ENCODE results near the gene ZNF638. TPM values are rescaled to one million over a fixed set of nuclear protein-coding genes. Genes with fewer than 3 reads are reported as not detected.

The ZNF638 gene
- total and polyA plus RNA-seq, 8 donors = 92.1 to 280 (median 221) TPM

DNA sequence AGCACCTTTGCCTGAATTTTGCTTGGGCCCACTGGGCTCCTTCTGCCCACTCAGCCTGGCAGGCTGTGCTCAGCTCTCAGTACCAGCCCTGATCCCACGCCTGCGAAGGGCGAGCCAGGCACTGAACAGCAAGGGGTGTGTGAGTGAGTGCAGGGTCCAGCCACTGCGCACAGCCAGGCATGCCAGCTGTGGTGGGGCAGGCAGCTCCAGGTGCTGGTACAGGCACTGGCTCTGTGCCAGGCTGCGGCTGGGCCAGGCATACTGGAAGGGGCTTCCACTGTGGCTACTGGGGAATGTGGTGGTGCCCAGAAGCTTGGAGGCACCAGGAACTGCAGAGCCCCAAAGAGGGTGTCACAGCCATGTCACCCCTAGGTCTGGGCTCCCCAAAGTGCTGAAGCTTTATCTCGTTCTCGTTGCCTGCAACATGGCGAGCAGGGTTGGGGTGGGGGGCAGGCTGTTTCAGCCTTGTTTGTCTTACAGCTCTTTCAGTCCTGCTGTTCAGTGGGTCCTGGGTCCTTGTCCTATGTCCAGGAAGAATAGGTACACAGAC, 130.5 kb downstream of the ZNF638 start:
- Histone ChIP-seq H3K9me3 (no peaks in the 10 kb centered on the region), H3K27me3 (peaks cover 14 to 44% of the 10 kb centered on the region in 2 donors), H3K4me3 (no peak overlapping the region), H3K4me1 (peaks cover 10 to 57% of the 10 kb centered on the region in 2 donors), H3K36me3 (no peaks in the 10 kb centered on the region), H3K27ac (no peak overlapping the region)
- DNase-seq (no peak), ATAC-seq (no peak)
- TF ChIP-seq, protein P1, sequence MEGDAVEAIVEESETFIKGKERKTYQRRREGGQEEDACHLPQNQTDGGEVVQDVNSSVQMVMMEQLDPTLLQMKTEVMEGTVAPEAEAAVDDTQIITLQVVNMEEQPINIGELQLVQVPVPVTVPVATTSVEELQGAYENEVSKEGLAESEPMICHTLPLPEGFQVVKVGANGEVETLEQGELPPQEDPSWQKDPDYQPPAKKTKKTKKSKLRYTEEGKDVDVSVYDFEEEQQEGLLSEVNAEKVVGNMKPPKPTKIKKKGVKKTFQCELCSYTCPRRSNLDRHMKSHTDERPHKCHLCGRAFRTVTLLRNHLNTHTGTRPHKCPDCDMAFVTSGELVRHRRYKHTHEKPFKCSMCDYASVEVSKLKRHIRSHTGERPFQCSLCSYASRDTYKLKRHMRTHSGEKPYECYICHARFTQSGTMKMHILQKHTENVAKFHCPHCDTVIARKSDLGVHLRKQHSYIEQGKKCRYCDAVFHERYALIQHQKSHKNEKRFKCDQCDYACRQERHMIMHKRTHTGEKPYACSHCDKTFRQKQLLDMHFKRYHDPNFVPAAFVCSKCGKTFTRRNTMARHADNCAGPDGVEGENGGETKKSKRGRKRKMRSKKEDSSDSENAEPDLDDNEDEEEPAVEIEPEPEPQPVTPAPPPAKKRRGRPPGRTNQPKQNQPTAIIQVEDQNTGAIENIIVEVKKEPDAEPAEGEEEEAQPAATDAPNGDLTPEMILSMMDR (IDR thresholded peaks at IDR 0.05) = no peak
- intact Hi-C loops (cut with DNase I) = no loop called here

DNA sequence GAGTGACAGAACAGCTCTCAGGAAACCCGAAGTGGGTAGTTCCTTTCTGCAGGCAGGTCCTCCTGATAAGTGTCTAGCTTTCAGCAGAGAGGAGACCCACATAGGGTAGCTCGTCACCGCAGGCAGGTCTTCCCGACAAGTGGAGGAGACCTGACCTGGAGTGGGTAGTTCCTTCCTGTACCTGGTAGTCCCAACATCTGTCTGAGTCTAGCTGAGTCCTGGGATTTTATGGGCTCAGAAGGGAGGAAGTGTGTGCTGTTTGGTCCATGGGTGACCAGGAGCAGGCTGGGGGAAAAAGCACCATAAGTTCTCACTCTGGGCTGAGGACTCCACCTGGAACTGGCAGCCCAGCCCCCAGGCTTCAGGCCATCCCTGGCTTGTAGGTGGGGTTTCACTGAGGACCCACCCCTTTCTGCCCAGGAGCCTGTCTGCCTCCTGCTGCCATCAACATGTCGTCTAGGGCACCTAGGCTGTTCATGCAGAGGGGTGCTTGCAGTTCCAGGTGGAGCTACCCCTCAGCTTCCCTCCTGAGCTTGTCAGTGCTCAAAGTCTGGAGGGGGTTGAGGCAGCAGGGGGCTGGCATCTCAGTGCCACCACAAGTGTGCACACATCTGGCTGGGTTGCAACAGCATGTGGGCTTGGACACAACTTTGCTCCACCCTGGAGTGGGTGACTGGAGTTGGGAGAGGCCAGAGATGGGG, 131.2 kb downstream of the ZNF638 start:
- peaks cover 10 to 57% of the 10 kb centered on the region in 2 donors for H3K4me1 ChIP-seq

DNA sequence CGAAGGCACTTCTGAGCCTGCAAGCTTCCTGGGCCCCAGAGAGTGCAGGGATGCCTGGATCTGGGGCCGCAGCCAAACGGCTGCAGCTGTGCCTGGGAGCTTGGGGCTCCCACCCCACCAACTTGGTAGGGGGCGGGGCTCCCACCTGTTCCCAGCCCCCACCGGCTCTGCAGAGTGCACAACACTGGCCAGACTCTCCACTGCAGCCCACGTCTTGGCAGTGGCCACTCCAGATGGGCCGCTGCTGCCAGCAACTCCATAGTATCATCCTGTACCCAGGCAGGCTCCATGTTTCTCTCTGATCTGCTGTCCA, 131.7 kb downstream of the ZNF638 start:
- intact Hi-C loops (cut with DNase I) = no loop called here

More for the DNA sequence above, 131.2 kb downstream of the ZNF638 start:
- Histone ChIP-seq H3K27ac (no peak overlapping the region), H3K27me3 (peaks cover 14 to 48% of the 10 kb centered on the region in 2 donors), H3K9me3 (no peaks in the 10 kb centered on the region), H3K4me3 (no peak overlapping the region), H3K36me3 (no peaks in the 10 kb centered on the region)
- no peak for ATAC-seq
- TF ChIP-seq, protein P1 (IDR thresholded peaks at IDR 0.05) = no peak
- intact Hi-C loops (cut with DNase I) = no loop called here
- DNase-seq = no peak

GRCh38 chr2:71464389-71464788, 132.8 kb downstream of the ZNF638 start:
- peaks cover 10 to 64% of the 10 kb centered on the region in 2 donors for H3K4me1 ChIP-seq
- no peaks in the 10 kb centered on the region for H3K9me3 ChIP-seq
- intact Hi-C loops (cut with DNase I) = no loop called here
- no peak overlapping the region for H3K4me3 ChIP-seq
- peaks cover 14 to 56% of the 10 kb centered on the region in 2 donors for H3K27me3 ChIP-seq
- DNase-seq (no peak), ATAC-seq (no peak)
- no peaks in the 10 kb centered on the region for H3K36me3 ChIP-seq
- H3K27ac ChIP-seq = no peak overlapping the region
- TF ChIP-seq, protein P1 (IDR thresholded peaks at IDR 0.05) = no peak

More for the DNA sequence above, 131.7 kb downstream of the ZNF638 start:
- DNase-seq (no peak), ATAC-seq (no peak)
- H3K36me3 ChIP-seq = no peaks in the 10 kb centered on the region
- TF ChIP-seq, protein P1 (IDR thresholded peaks at IDR 0.05) = no peak
- H3K4me3 ChIP-seq = no peak overlapping the region
- no peaks in the 10 kb centered on the region for H3K9me3 ChIP-seq
- peaks cover 14 to 52% of the 10 kb centered on the region in 2 donors for H3K27me3 ChIP-seq
- H3K4me1 ChIP-seq = peaks cover 10 to 56% of the 10 kb centered on the region in 2 donors
- H3K27ac ChIP-seq = no peak overlapping the region

GRCh38 chr2:71465356-71465755, 133.8 kb downstream of the ZNF638 start:
- peaks cover 10 to 67% of the 10 kb centered on the region in 2 donors for H3K4me1 ChIP-seq
- TF ChIP-seq, protein P1 (IDR thresholded peaks at IDR 0.05) = no peak
- DNase-seq = no peak
- H3K9me3 ChIP-seq = no peaks in the 10 kb centered on the region
- intact Hi-C loops (cut with DNase I) = no loop called here
- peak overlapping the region in 1 of 2 donors; percentile 59 for H3K4me3 ChIP-seq
- H3K36me3 ChIP-seq = no peaks in the 10 kb centered on the region
- H3K27ac ChIP-seq = no peak overlapping the region
- ATAC-seq = no peak
- H3K27me3 ChIP-seq = peaks cover 14 to 56% of the 10 kb centered on the region in 2 donors

All from left lung (tissue), 10 donors.